ENCODE measurements around the gene PWWP2B.

The PWWP2B gene

GRCh38 chr10:132457328-132458070, 60.5 kb downstream of the PWWP2B start:
- no peak for DNase-seq (ENCODE audit: low read depth, low spot score)
- peak; percentile 5 for TF ChIP-seq CTCF (IDR thresholded peaks at IDR 0.05; ENCODE audit: insufficient read depth, low read length, missing control alignments)
- CTCF ChIA-PET: interaction anchor here (1.1 to 7.1 kb wide), 18 partner anchors 10 to 197 kb away, joined by 3 to 151 read pairs (median 6); no protein-coding TSS in a partner anchor
- POLR2A ChIA-PET: no interaction called here
- no peak overlapping the region for H3K4me3 ChIP-seq (ENCODE audit: low read depth, low read length)

GRCh38 chr10:132458071-132458585, 61.1 kb downstream of the PWWP2B start:
- no peak overlapping the region for H3K4me3 ChIP-seq (ENCODE audit: low read depth, low read length)
- no peak for TF ChIP-seq CTCF (IDR thresholded peaks at IDR 0.05; ENCODE audit: insufficient read depth, low read length, missing control alignments)
- ChIA-PET CTCF (interaction anchor here (0.9 to 7.1 kb wide), 19 partner anchors 9 to 235 kb away, joined by 3 to 151 read pairs (median 5); no protein-coding TSS in a partner anchor), POLR2A (no interaction called here)
- no peak for DNase-seq (ENCODE audit: low read depth, low spot score)

- POLR2A ChIA-PET: no interaction called here
Observed at GRCh38 chr10:132458586-132459300, 61.7 kb downstream of the PWWP2B start.

GRCh38 chr10:132459301-132460003, 62.5 kb downstream of the PWWP2B start:
- POLR2A ChIA-PET: no interaction called here
- no peak for DNase-seq (ENCODE audit: low read depth, low spot score)
- no peak overlapping the region for H3K4me3 ChIP-seq (ENCODE audit: low read depth, low read length)
- TF ChIP-seq CTCF (IDR thresholded peaks at IDR 0.05; ENCODE audit: insufficient read depth, low read length, missing control alignments): no peak
- CTCF ChIA-PET: interaction anchor here (0.8 to 7.1 kb wide), 27 partner anchors 8 to 236 kb away, joined by 3 to 151 read pairs (median 5); no protein-coding TSS in a partner anchor

More at GRCh38 chr10:132458586-132459300, 61.7 kb downstream of the PWWP2B start:
- CTCF ChIA-PET: interaction anchor here (0.8 to 7.1 kb wide), 28 partner anchors 9 to 235 kb away, joined by 3 to 151 read pairs (median 5); no protein-coding TSS in a partner anchor
- no peak for DNase-seq (ENCODE audit: low read depth, low spot score)
- H3K4me3 ChIP-seq (ENCODE audit: low read depth, low read length): no peak overlapping the region
- peak; percentile 97 for TF ChIP-seq CTCF (IDR thresholded peaks at IDR 0.05; ENCODE audit: insufficient read depth, low read length, missing control alignments)

- TF ChIP-seq CTCF (IDR thresholded peaks at IDR 0.05; ENCODE audit: insufficient read depth, low read length, missing control alignments): no peak
- CTCF ChIA-PET: interaction anchor here (0.8 to 7.1 kb wide), 16 partner anchors 7 to 195 kb away, joined by 3 to 151 read pairs (median 6); no protein-coding TSS in a partner anchor
- H3K4me3 ChIP-seq (ENCODE audit: low read depth, low read length): no peak overlapping the region
- no peak for DNase-seq (ENCODE audit: low read depth, low spot score)
- POLR2A ChIA-PET: no interaction called here
Observed at GRCh38 chr10:132460071-132460470, 63.1 kb downstream of the PWWP2B start.

Measured in AG04449 (cell line).